Esophagus muscularis mucosa (tissue), 3 donors: ENCODE data around the gene RPL18.

Experiments
- POLR2AphosphoS5 ChIP-seq, 2 donors: sonication (generic); formaldehyde crosslinking; IDR thresholded peaks; one replicate each; pipeline ENCODE4 v1.6.1; 2017; ENCODE audit warnings: antibody characterized with exemption in 2 of 2
- TF ChIP-seq, protein P1 (sequence below), 3 experiments: fragments of 200-600 bp in 2 of 3; fragments of 450-650 bp in 1 of 3; sonication (generic) in 2 of 3; IDR thresholded peaks; one replicate each; pipeline ENCODE4 v1.5.1; 2017 to 2019; ENCODE audit warnings: antibody characterized with exemption in 3 of 3, mild to moderate bottlenecking in 2 of 3, moderate library complexity in 1 of 3

GRCh38 chr19:48642862-48643261 lies 23.9 kb upstream of the RPL18 start:
- TF ChIP-seq, protein P1, sequence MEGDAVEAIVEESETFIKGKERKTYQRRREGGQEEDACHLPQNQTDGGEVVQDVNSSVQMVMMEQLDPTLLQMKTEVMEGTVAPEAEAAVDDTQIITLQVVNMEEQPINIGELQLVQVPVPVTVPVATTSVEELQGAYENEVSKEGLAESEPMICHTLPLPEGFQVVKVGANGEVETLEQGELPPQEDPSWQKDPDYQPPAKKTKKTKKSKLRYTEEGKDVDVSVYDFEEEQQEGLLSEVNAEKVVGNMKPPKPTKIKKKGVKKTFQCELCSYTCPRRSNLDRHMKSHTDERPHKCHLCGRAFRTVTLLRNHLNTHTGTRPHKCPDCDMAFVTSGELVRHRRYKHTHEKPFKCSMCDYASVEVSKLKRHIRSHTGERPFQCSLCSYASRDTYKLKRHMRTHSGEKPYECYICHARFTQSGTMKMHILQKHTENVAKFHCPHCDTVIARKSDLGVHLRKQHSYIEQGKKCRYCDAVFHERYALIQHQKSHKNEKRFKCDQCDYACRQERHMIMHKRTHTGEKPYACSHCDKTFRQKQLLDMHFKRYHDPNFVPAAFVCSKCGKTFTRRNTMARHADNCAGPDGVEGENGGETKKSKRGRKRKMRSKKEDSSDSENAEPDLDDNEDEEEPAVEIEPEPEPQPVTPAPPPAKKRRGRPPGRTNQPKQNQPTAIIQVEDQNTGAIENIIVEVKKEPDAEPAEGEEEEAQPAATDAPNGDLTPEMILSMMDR (IDR thresholded peaks at IDR 0.05), result no peak
- no peak for TF ChIP-seq POLR2AphosphoS5 (IDR thresholded peaks at IDR 0.05)
